Endothelial cell (in vitro differentiated cells): ENCODE results near the gene FAM98C. TPM values are rescaled to one million over a fixed set of nuclear protein-coding genes. Genes with fewer than 3 reads are reported as not detected.

Source experiments
- DNase-seq: peaks from one replicate; pipeline ENCODE4 v3.0.0; 2021; ENCODE audit warnings: low spot score
- H3K27ac Mint-ChIP-seq: one replicate; pipeline ENCODE4 v1.8.0; 2021; ENCODE audit warnings: mixed read lengths, inconsistent platforms; ENCODE audit not compliant: unreplicated experiment
- H3K27me3 Mint-ChIP-seq: one replicate; pipeline ENCODE4 v1.8.0; 2021; ENCODE audit warnings: mild to moderate bottlenecking, moderate library complexity, mixed read lengths, inconsistent platforms; ENCODE audit not compliant: unreplicated experiment
- H3K36me3 Mint-ChIP-seq: one replicate; pipeline ENCODE4 v1.8.0; 2021; ENCODE audit warnings: mild to moderate bottlenecking, low read depth, mixed read lengths, inconsistent platforms; ENCODE audit not compliant: unreplicated experiment
- H3K4me1 Mint-ChIP-seq: one replicate; pipeline ENCODE4 v1.8.0; 2021; ENCODE audit warnings: mild to moderate bottlenecking, mixed read lengths, inconsistent platforms; ENCODE audit not compliant: unreplicated experiment
- H3K4me3 Mint-ChIP-seq: one replicate; pipeline ENCODE4 v1.8.0; 2021; ENCODE audit warnings: mild to moderate bottlenecking, mixed read lengths, inconsistent platforms; ENCODE audit not compliant: unreplicated experiment
- H3K9me3 Mint-ChIP-seq: one replicate; pipeline ENCODE4 v1.8.0; 2021; ENCODE audit warnings: mixed read lengths, inconsistent platforms; ENCODE audit not compliant: unreplicated experiment
- total RNA-seq: library from RNA; stranded (reverse); fragmentation: NEBNext Ultra II Directional; extraction: Animal tissue kit (Norgen Biotek cat#: 25700); gene quantifications from one replicate; pipeline ENCODE4 v1.2.1, GENCODE V29; 2021; ENCODE audit not compliant: unreplicated experiment
- TF ChIP-seq, protein P1 (sequence below): fragments of 200-600 bp; sonication (generic); IDR thresholded peaks from one replicate; pipeline ENCODE4 v1.5.0; 2021; ENCODE audit warnings: antibody characterized with exemption; ENCODE audit not compliant: unreplicated experiment

The FAM98C gene
- total RNA-seq, 1 donor from 2014 or later, result 10.6 TPM

DNA sequence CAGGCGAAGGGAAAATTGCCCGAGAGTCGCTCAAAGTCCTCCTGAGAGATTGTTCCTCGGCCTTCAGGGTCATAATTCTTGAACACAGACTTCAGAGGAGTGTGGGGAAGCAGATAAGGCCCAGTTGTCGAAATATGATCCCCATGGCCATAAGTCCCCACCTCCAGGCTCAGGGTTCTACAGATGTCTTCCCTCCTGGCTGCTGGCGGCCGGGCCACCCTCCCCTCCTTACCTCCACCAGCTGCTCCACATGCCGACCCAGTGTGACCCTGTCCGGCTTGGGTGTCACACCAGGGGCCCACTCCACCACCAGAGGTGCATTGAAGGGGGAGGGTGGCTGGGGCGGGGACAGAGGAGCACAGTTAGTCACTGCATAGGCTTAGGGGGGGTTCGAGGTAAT is 10.1 kb downstream of the FAM98C start:
- Mint-ChIP-seq H3K27ac (no peak overlapping the region), H3K4me1 (peaks cover 10% of the 10 kb centered on the region), H3K36me3 (peaks cover 11% of the 10 kb centered on the region), H3K27me3 (peaks cover 5% of the 10 kb centered on the region), H3K4me3 (no peak overlapping the region), H3K9me3 (no peaks in the 10 kb centered on the region)
- no peak for DNase-seq
- TF ChIP-seq, protein P1, sequence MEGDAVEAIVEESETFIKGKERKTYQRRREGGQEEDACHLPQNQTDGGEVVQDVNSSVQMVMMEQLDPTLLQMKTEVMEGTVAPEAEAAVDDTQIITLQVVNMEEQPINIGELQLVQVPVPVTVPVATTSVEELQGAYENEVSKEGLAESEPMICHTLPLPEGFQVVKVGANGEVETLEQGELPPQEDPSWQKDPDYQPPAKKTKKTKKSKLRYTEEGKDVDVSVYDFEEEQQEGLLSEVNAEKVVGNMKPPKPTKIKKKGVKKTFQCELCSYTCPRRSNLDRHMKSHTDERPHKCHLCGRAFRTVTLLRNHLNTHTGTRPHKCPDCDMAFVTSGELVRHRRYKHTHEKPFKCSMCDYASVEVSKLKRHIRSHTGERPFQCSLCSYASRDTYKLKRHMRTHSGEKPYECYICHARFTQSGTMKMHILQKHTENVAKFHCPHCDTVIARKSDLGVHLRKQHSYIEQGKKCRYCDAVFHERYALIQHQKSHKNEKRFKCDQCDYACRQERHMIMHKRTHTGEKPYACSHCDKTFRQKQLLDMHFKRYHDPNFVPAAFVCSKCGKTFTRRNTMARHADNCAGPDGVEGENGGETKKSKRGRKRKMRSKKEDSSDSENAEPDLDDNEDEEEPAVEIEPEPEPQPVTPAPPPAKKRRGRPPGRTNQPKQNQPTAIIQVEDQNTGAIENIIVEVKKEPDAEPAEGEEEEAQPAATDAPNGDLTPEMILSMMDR, result no peak

DNA sequence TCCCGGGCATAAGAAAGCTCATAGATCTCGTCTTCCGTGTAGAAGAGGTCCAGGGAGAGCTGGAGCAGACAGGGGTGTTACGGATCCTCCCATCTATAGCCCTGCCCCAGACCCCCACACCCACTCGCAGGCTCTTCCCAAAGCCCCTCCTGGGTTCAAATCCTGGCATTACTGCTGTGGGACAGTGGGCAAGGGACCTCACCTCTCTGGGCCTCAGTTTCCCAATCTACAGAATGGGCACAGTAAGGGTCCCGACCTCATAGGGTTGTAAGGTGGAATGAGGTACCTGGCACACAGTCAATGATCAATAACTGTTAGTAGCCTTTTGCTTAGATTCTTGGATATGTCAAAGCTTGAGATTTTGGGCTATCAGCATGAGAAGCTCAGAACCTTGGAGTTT is 10.5 kb downstream of the FAM98C start:
- DNase-seq, result no peak
- H3K27ac Mint-ChIP-seq, result no peak overlapping the region
- no peak overlapping the region for H3K4me3 Mint-ChIP-seq
- peaks cover 5% of the 10 kb centered on the region for H3K27me3 Mint-ChIP-seq
- TF ChIP-seq, protein P1, result no peak
- H3K36me3 Mint-ChIP-seq, result peaks cover 11% of the 10 kb centered on the region
- H3K9me3 Mint-ChIP-seq, result no peaks in the 10 kb centered on the region
- peaks cover 12% of the 10 kb centered on the region for H3K4me1 Mint-ChIP-seq

DNA sequence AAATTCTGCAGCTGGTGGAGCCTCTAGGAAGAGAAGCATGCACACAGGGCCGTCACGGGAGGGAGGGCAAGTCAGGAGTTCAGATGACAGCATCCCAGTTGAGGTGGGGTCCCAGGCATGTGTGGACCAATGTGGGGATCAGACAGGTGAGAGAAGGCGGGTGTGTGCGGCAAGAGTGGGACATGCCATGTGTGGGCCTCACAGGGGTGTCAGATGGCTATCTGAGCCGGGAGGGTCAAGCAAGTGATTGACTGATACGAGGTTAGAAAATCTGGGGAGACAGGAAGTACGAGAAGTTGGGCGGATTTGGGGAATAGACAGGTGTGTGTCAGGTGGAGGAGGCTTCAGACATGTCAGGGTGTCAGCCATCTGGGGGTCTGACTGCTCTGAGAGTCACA is 14.3 kb downstream of the FAM98C start:
- Mint-ChIP-seq H3K27me3 (peaks cover 9% of the 10 kb centered on the region), H3K4me3 (peak overlapping the region; percentile 82), H3K4me1 (peaks cover 12% of the 10 kb centered on the region), H3K36me3 (peaks cover 8% of the 10 kb centered on the region), H3K27ac (no peak overlapping the region), H3K9me3 (no peaks in the 10 kb centered on the region)
- TF ChIP-seq, protein P1, result no peak
- no peak for DNase-seq

DNA sequence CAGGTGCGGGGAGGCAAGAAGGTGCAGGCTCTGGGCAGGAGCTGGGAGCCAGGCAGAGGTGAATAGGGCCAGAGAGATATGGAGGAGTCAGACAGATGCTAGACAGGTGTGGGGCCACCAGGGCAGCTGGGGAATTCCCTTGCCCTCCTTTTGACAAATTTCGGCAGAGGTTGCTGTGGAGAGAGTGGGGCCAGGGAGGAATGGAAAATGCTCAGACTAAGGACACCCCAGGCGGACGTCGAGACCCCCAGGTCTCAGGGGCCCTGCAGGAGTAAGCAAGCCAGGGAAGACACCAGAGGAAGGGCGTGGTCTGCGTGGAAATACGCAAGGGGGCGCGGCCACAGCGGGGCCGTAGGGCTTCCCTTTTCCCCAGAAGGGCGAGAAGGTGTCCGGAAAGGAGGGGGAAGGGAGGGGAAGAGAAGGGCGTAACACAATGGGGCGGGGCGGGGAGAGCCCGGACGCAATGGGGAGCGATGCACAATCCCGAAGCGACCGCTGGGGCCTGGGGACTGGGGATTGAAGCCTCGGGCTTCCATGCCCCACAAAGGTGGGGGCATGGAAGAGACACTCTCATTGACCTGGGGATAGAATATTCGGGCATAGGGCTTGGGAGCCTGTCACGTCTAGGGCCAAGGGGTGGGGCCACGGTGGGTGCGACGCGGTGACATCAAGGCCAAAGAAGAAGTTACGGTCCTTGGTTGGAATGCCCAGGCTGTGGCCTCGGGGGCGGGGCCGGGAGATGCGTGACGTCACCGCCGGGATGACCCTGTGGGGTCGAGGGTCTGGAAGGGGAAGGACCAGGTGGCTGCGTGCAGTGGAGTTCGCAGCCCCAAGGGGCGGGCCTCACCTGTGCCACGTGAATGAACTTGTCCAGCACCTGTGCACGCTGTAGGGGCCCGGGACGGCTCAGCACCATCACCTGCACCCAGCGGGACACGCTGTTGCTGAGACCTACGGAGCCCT is 14.9 kb downstream of the FAM98C start:
- no peaks in the 10 kb centered on the region for H3K9me3 Mint-ChIP-seq
- DNase-seq, result peak; percentile 52
- H3K4me3 Mint-ChIP-seq, result peak overlapping the region; percentile 82
- H3K36me3 Mint-ChIP-seq, result peaks cover 4% of the 10 kb centered on the region
- peaks cover 14% of the 10 kb centered on the region for H3K4me1 Mint-ChIP-seq
- TF ChIP-seq, protein P1, result no peak
- H3K27me3 Mint-ChIP-seq, result peaks cover 9% of the 10 kb centered on the region
- H3K27ac Mint-ChIP-seq, result no peak overlapping the region

DNA sequence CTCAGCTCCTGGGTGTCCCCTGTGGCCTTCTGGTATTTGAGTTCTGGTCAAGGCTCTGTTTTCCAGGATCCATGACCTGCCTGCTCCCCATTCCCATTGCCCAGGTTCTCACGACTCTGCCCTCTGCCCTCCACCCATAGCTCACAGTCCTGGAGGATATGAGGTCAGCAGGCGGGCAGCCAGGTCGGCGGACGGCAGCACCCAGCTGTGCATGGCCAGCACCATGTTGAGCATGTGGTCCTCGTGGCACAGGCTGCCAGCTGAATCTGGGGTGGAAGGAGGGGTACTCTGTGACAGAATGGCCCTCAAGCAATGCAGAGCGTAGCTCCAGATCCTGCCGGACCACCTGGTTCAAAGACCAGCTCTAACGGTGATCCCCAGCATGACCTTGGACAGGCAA is 18.0 kb downstream of the FAM98C start:
- Mint-ChIP-seq H3K4me1 (peaks cover 20% of the 10 kb centered on the region), H3K4me3 (no peak overlapping the region), H3K36me3 (peaks cover 4% of the 10 kb centered on the region), H3K27me3 (peaks cover 9% of the 10 kb centered on the region), H3K27ac (no peak overlapping the region), H3K9me3 (no peaks in the 10 kb centered on the region)
- no peak for DNase-seq
- TF ChIP-seq, protein P1, result no peak
